K562 (cell line): ENCODE measurements around the gene CSNK1A1. TPM values are rescaled to one million over a fixed set of nuclear protein-coding genes. Genes with fewer than 3 reads are reported as not detected.

Source experiments
- ETS1 ChIP-seq: conservative IDR thresholded peaks from 2 replicates; pipeline ENCODE4 v1.6.1; 2011; ENCODE audit warnings: low read depth, mild to moderate bottlenecking, low read length; ENCODE audit not compliant: control insufficient read depth
- MYBL2 ChIP-seq, 2 experiments: fragments of 450-650 bp in 1 of 2; sonication (generic) in 1 of 2; formaldehyde crosslinking in 1 of 2; IDR thresholded peaks; 2 replicates each; pipeline versions ENCODE4 v1.6.1 to v1.8.1; 2017 to 2022; ENCODE audit warnings: borderline replicate concordance in 1 of 2, inconsistent platforms in 1 of 2, low read depth in 1 of 2, mild to moderate bottlenecking in 1 of 2, missing genetic modification reagents in 1 of 2, moderate library complexity in 1 of 2
- SFPQ ChIP-seq: fragments of 200-400 bp; formaldehyde crosslinking; IDR thresholded peaks from 2 replicates; pipeline ENCODE4 v1.6.1; 2017; ENCODE audit warnings: mild to moderate bottlenecking, low read depth, low read length, moderate library complexity
- SRSF7 ChIP-seq: fragments of 200-400 bp; formaldehyde crosslinking; optimal IDR thresholded peaks from 2 replicates; pipeline ENCODE3; 2017; ENCODE audit warnings: mild to moderate bottlenecking, low read depth, low read length
- STAT6 ChIP-seq: sonication (generic); formaldehyde crosslinking; IDR thresholded peaks from 2 replicates; pipeline ENCODE4 v1.8.1; 2023; ENCODE audit warnings: mild to moderate bottlenecking, missing genetic modification reagents
- ZC3H11A ChIP-seq: IDR thresholded peaks from 2 replicates; pipeline ENCODE4 v1.6.1; 2012; ENCODE audit warnings: low read depth, low read length, improper control_type of control experiment
- ZEB2 ChIP-seq: fragments of 450-650 bp; IDR thresholded peaks from 2 replicates; pipeline ENCODE4 v1.6.1; 2016
- ZNF318 ChIP-seq, 2 experiments: fragments of 450-650 bp; IDR thresholded peaks; 2 replicates each; pipeline ENCODE4 v1.6.1; 2016; ENCODE audit warnings: mild to moderate bottlenecking in 2 of 2, borderline replicate concordance in 1 of 2, low read depth in 1 of 2, moderate library complexity in 1 of 2
- ZNF41 ChIP-seq: fragments of 250-450 bp; sonication (Bioruptor Pico); conservative IDR thresholded peaks from 2 replicates; pipeline ENCODE4 v1.4.0; 2020; ENCODE audit warnings: mild to moderate bottlenecking
- polyA plus RNA-seq, 8 experiments: library from polyadenylated mRNA; depleted of rRNA in 4 of 8; stranded (reverse) in 5 of 8; unstranded in 3 of 8; fragments of >200 nt; fragmentation: Nextera tagmentation in 2 of 8; fragmentation: Illumina TruSeq in 1 of 8; extraction: Ambion mirVana in 2 of 8; extraction: Trizol in 1 of 8; gene quantifications; 2 replicates each; pipeline versions ENCODE4 v1.2.1 to v1.2.3, GENCODE V29; 2011 to 2014; ENCODE audit warnings: inconsistent platforms in 1 of 8, missing spikeins in 1 of 8
- total RNA-seq, 7 experiments: library from RNA; depleted of rRNA in 6 of 7; stranded (reverse); fragments of >200 nt in 6 of 7; fragmentation: Illumina TruSeq in 2 of 7; extraction: Trizol in 2 of 7; gene quantifications; 2 replicates each; pipeline versions ENCODE4 v1.2.1 to v1.2.3, GENCODE V29; 2011 to 2021; ENCODE audit warnings: low replicate concordance in 1 of 7
- TF ChIP-seq, protein P1 (sequence below): fragments of 250-450 bp; sonication (Bioruptor Pico); IDR thresholded peaks from 2 replicates; pipeline ENCODE4 v1.8.0; 2022; ENCODE audit warnings: moderate library complexity, mild to moderate bottlenecking, inconsistent platforms
- TF ChIP-seq, protein P2 (sequence below): sonication (generic); formaldehyde crosslinking; IDR thresholded peaks from 2 replicates; pipeline ENCODE4 v1.9.0; 2022; ENCODE audit warnings: mild to moderate bottlenecking, missing genetic modification reagents

The CSNK1A1 gene
- total and polyA plus RNA-seq, 9 of the 15 experiments (the other 6 are each of a cell fraction or from before 2014, with no cell fraction given) = 49.1 to 196 (median 154) TPM

DNA sequence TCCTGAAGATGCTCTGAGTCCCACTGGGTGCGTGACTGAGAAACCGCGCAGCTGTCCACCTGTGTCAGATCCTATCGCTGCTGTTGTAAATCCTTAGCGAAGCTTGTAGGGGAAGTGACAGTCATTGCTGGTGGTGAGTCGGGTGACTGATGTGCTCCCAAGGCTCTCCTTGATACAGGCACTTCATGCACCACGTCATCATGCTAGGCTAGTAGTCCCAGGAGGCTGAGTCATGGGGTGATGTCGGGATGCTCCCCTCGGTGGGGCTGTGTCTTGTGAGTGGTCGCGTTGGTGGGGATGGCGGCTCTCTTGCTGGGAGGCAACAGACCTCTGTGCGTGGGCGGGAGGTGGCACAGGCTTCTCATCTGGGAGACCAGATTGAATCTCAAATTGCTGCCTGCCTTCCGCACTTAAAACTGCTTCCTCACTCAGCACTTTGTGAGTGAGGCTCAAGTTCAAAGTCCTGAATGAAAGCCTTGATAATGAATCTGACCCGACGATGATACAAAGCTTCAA is 84.7 kb downstream of the CSNK1A1 start (continued):
- TF ChIP-seq STAT6 (no peak), SFPQ (no peak), ZC3H11A (no peak), SRSF7 (no peak), ETS1 (no peak), ZEB2 (peak; percentile 95), ZNF318 (IDR thresholded peaks at IDR 0.05; ENCODE audit: borderline replicate concordance in 1 of 2, low read depth in 1 of 2) (peak in 1 of 2 experiments; percentile 96; a peak in 2 of 4 replicates), MYBL2 (IDR thresholded peaks at IDR 0.05; ENCODE audit: low read depth) (no peak), MYBL2 (CRISPR knock-in tag; IDR thresholded peaks at IDR 0.05; ENCODE audit: borderline replicate concordance) (no peak), ZNF41 (CRISPR knock-in tag) (no peak)
- TF ChIP-seq, protein P1, sequence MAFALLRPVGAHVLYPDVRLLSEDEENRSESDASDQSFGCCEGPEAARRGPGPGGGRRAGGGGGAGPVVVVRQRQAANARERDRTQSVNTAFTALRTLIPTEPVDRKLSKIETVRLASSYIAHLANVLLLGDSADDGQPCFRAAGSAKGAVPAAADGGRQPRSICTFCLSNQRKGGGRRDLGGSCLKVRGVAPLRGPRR = no peak
- TF ChIP-seq, protein P2, sequence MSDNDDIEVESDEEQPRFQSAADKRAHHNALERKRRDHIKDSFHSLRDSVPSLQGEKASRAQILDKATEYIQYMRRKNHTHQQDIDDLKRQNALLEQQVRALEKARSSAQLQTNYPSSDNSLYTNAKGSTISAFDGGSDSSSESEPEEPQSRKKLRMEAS (CRISPR knock-in tag) = no peak
